ENCODE results near the gene CHAD. TPM values are rescaled to one million over a fixed set of nuclear protein-coding genes. Genes with fewer than 3 reads are reported as not detected.

CHAD gene
- total and polyA plus RNA-seq, 2 of the 4 experiments (the other 2 are of a cell fraction): 0.03 TPM; not detected in 1

DNA sequence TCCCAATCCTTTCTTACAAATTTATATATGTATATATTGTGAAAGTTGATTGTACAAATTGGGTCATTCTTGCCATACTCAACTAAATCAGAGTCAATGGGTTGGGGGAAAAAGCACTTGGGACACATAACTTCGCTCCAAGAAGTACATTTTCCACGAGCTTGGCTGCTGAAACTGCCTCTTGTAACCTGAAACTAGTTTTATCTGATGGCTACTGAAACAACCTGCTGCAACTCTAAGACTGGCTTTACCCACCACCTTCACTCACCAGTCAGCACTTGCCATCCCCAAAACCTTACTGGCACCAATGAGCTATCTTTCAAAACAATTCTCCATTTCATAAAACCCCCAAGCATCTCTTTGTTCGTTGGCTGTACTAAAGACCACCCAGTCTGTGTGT, 25.1 kb upstream of the CHAD start:
- Histone ChIP-seq H3K9me3 (ENCODE audit: control insufficient read depth, insufficient read depth, low read length) (no peaks in the 10 kb centered on the region), H3K9ac (ENCODE audit: low read depth, low read length) (no peak overlapping the region), H3K4me1 (ENCODE audit: control insufficient read depth, insufficient read depth, low read length) (no peaks in the 10 kb centered on the region), H3K4me2 (ENCODE audit: low read depth, low read length) (no peak overlapping the region), H3K23ac (ENCODE audit: low read depth, low read length) (no peak overlapping the region), H2AFZ (replicated peaks; ENCODE audit: low read length, poor library complexity) (no peak overlapping the region), H4K91ac (ENCODE audit: insufficient read depth, low read depth, low read length) (no peak overlapping the region), H3K56ac (ENCODE audit: extremely low read depth, insufficient read depth, low read length) (no peak overlapping the region), H2BK120ac (ENCODE audit: low read depth, low read length) (no peak overlapping the region), H3K36me3 (ENCODE audit: control insufficient read depth, insufficient read depth, low read length) (no peaks in the 10 kb centered on the region), H4K8ac (ENCODE audit: low read depth in 2 of 2, low read length in 2 of 2) (no peak overlapping the region), H2AK9ac (replicated peaks; ENCODE audit: low read depth, low read length, poor library complexity) (no peak overlapping the region), H3K4ac (ENCODE audit: low read depth, low read length) (no peak overlapping the region), H2BK15ac (ENCODE audit: low read depth, low read length) (no peak overlapping the region), H3K18ac (ENCODE audit: low read depth, low read length) (no peak overlapping the region), H3K27me3 (ENCODE audit: control insufficient read depth, insufficient read depth, low read length) (no peaks in the 10 kb centered on the region; the same call in none of the 2 replicates), H4K20me1 (ENCODE audit: insufficient read depth, low read length) (no peaks in the 10 kb centered on the region), H3K14ac (replicated peaks; ENCODE audit: low read depth, low read length) (no peak overlapping the region), H2BK20ac (ENCODE audit: low read depth, low read length) (no peak overlapping the region), H3K9me1 (ENCODE audit: insufficient read depth, low read length) (no peaks in the 10 kb centered on the region), H3K79me1 (ENCODE audit: low read depth in 1 of 2, low read length in 2 of 2) (no peaks in the 10 kb centered on the region), H2BK5ac (ENCODE audit: low read depth, low read length, poor library complexity, severe bottlenecking) (no peak overlapping the region), H3K4me3 (ENCODE audit: insufficient read depth, low read depth, low read length) (no peak overlapping the region), H4K5ac (ENCODE audit: low read depth, low read length) (no peak overlapping the region), H2AK5ac (ENCODE audit: low read depth, low read length) (no peak overlapping the region), H3K27ac (ENCODE audit: insufficient read depth, low read length) (no peak overlapping the region)
- dilution Hi-C loops (cut with HindIII; ENCODE audit: low sequenced_read_pairs, unreplicated experiment): no loop called here
- ATAC-seq (ENCODE audit: low read depth) (no peak), DNase-seq (no peak)
- TF ChIP-seq MAFK (IDR thresholded peaks at IDR 0.05; ENCODE audit: low read depth, low read length) (no peak), SMC3 (IDR thresholded peaks at IDR 0.05; ENCODE audit: low read depth, low read length) (no peak)
- intact Hi-C loops (cut with micrococcal nuclease): no loop called here
- CTCF ChIA-PET: no interaction called here
- POLR2A ChIA-PET (ENCODE audit: unreplicated experiment): interaction anchor here (0.6 kb wide), 1 partner anchor 214 kb away, joined by 3 read pairs; no protein-coding TSS in a partner anchor
- no TSS peak for BruUV-seq (replicated peaks)
- no CpG with 5 or more reads among the region's 3 CpGs for WGBS, 2 experiments (ENCODE audit: extremely low coverage in 2 of 2, insufficient read length in 1 of 2)
- in situ Hi-C loops (cut with MboI; ENCODE audit: low sequenced_read_pairs): no loop called here
